GM19193 (cell line): ENCODE data around the gene TRABD2B.

ENCODE experiments used
- POLR2A ChIP-seq: IDR thresholded peaks from 4 replicates; pipeline ENCODE4 v1.6.1; 2011; ENCODE audit not compliant: insufficient read depth, insufficient read length; ENCODE audit errors: extremely low read depth

Gene TRABD2B

GRCh38 chr1:47866601-47867437 lies 130.4 kb downstream of the TRABD2B start:
- TF ChIP-seq POLR2A, result no peak

DNA sequence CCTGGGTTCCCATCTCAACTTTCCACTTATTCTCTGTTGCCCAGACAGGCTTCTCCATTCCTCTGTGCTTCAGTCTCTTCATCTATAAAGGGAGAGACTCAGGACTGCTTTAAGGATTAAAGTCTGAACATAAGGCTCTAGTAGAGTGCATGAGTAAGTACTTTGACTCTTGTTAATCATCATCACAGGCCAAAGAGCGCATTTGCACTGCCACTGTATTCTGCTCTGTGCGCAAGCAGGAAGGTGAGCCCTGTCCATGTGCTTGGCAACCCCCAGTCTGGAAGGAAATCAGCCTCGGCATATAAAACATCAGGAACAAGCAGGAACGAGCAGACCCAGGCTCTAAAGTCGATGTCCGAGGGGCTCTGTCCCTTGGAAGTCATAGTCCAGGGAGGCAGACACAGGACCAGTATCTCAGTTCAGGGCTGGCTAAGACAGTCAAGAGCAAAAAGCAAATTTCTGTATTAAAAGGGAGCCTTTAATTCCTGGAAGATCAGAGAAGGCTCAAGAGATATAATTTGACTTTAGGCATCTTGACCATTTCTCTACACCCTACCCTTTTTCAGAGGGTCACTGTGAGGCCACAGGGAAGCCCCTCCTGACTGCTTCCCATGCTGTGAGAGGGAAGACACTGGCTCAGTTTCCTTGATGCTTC lies 131.2 kb downstream of the TRABD2B start:
- TF ChIP-seq POLR2A, result no peak

DNA sequence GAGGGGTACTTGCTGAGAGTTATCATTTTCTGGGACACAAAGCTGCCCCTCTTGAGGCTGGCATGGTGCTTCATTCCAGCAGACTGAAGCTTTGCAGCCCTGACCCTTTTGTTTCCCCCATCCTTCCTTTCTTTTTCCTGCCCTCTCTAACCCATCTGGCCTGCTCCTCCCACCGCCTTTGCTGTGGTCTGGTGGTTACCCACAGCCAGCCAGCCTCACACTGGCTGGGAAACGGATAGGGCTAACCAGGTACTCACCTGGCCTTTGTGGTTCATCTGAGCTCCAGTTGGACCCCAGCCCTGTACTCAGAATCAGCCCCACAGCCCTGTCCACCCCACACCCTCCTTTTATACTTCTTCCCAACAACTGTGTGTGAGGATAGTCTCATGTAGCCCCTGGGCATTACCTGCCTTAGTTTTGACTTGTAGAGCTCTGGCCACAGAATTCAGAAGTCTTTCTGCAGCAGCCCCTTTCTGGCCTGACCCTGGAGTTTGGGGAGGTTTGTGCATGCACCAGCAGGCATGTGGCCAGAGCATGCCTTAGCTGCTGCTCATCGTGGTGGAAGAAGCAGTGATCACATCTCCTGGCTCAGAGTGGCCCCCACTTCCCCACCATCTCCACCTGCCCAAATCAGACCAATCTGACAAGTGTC lies 138.0 kb downstream of the TRABD2B start:
- no peak for TF ChIP-seq POLR2A

GRCh38 chr1:47856996-47857395 lies 140.2 kb downstream of the TRABD2B start:
- no peak for TF ChIP-seq POLR2A

DNA sequence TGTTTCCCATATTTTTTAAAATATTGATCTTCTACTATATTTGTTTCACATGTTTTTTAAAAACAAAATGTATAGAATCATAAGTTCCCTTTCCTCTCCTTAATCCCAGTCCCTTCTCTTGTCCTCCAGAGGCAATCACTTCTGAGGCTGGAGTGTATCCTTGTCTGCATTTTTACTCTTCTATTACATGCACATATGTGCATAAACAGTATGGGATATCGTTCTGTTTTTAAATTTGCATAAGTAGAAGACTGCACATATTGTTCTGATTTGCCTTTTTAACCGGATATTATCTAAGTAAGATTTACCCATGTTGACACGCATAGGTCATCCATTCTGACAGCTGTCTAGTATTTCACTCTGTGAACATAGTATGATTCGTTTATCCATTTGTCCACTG lies 142.0 kb downstream of the TRABD2B start:
- TF ChIP-seq POLR2A, result no peak

DNA sequence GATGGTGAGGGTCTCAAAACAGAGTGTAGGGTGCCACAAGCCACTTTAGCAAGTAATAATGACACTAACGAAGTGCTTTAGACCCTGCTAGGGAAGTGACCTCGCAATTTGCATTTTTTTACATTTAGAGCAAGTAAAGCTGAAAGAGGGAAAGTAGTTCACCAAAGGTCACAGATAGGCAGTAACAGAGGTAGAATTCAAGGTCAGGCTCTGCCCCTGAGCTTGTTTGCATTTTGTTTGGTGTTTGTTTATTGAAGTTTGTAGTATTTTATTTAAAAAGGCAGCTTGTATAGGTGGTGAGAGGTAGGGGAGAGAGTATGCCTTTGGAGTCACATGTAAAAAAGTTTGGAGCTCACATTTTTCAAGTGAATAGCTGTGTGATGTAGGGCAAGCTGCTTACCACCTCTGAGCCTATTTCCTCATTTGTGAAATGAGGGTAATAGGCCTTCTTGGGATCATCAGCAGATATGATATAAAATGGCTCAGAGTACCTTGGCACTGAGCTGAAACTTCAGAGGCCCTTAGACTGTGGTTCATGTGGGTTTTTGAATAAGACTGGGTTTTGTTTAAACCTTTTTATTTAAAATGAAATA lies 142.5 kb downstream of the TRABD2B start:
- no peak for TF ChIP-seq POLR2A

DNA sequence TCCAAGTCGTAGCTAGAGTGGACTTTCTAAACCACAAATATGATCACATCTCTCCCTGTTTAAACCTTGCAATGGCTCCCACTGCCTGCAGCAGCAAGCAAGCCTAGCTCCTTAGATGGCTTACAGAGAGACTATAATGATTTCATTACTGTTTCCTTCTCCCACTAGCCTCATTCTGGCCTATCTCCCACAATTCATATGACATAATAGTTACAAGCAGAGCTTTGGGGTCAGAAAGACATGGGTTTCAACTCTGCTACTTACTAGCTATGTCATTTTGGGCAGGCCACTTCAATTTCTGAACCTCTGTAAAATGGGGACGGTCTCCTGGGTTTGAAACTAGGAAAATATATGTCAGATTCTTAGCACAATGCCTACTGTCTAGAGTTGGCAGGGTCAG lies 143.3 kb downstream of the TRABD2B start:
- TF ChIP-seq POLR2A, result no peak

- no peak for TF ChIP-seq POLR2A
Observed at GRCh38 chr1:47853059-47853458, 144.1 kb downstream of the TRABD2B start.

DNA sequence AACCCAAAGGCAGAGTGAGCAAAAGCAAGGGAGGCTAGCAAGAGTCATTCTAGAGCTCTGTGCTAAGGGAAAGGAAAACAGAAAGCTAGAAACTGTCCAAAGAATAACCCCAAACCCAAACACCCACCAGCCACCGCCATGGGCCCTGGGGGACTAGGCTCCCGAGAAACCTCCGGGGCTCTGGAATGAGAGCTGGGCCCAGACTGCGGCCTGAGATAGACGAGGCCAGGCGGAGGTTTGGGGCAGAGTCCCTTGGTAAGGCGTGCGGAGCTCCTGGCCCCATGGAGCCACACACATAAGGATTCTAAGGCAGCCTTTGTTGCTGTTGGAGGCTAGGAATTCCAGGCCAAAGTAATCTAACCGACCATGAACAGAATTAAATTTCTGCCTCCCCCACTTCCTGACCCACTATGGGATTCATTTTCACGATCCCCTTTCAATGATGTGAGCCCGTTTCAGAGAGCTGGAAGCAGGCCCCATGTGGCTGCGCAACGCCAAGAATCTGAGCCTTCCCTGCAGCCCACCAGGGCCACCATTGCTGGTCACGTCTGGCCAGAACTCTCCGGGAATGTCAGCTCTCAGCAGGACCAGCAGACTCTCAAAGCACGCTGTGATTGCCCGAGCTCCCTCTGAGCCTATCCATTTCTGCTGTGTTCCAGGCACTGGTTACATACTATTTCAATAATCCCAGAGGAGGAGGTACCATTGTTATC lies 145.0 kb downstream of the TRABD2B start:
- TF ChIP-seq POLR2A, result no peak

GRCh38 chr1:47850451-47850850 lies 146.7 kb downstream of the TRABD2B start:
- TF ChIP-seq POLR2A, result no peak

DNA sequence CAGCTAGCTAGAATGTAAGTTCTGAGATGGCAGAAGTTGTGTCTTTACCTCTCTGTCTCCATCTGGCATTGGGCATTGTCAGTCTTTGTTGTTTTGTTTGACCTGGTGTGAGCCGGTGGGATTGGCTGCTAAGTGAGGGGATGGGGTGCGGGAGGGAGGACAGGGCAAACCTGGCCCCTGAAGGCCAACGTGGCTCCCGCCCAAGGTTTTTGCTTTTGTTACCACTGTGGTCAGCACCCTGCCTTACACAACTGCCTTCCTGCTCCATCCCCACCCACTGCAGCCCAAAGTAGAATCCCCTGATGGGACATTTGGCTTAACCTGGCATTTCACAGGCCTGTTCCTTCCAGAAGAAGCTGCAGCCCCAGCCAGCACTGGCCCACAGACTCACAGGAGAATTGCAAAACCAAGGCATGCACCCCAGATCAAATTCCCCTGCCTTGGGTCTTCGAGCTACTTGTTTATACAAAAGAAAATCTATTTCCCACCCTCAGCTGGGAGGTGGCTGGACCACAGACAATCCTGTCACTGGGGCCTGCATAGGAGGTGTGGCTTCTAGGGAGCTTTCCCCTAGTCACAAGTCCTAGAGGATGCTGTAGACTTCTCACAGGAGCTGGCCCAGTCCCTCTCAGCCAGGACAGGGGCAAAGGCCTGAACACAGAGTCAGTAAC lies 147.5 kb downstream of the TRABD2B start:
- TF ChIP-seq POLR2A, result no peak

DNA sequence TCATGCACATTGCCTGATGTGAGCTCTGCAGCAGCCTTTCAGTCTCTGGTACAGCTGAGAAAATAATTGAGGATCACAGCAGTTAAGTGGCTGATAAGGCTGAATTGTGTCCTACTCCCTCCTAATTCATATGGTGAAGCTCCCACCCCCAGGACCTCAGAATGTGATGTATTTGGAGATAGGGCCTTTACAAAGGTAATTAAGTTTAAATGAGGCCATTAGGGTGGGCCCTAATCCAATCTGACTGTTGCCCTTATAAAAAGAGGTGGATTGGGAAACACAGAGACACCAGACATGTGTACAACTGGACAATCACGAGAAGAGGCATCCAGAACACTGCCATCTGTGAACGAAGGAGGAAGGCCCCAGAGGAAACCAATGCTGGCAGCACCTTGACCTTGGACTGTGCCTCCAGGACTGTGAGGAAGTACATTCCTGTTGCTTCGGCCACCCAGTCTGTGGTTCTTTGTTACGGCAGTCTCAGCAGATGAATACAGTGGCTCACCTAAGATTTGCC lies 148.1 kb downstream of the TRABD2B start:
- no peak for TF ChIP-seq POLR2A

DNA sequence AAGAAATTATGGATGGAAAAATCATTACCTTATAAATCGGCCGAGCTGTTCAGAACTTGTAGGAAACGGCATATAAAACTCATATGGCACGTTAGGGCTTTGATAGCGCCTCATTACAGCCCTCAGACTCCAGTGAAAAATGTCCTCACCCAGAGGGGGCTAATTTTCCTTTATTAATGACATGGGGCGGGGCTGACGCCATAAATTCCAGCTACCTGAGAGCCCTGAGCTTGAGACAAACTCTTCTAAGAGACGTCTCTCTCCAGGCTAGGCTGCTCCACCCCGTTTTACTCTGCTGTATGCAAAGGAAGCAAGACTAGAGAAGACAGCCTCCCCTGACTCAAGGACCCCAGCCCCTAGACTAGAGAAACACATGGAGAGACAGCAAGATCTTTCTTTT lies 149.4 kb downstream of the TRABD2B start:
- no peak for TF ChIP-seq POLR2A

- TF ChIP-seq POLR2A, result no peak
Observed at GRCh38 chr1:47844558-47844955, 152.6 kb downstream of the TRABD2B start.
